HG03108 (cell line): ENCODE measurements around the gene PAX9.

Experiments
- ATAC-seq: cut with Tn5 transposase; IDR thresholded peaks from one replicate; pipeline ENCODE4 v1.9.1; 2021; ENCODE audit warnings: moderate library complexity; ENCODE audit not compliant: unreplicated experiment

PAX9 gene

GRCh38 chr14:36726128-36726527 is 64.5 kb downstream of the PAX9 start:
- no peak for ATAC-seq
